ENCODE data around the gene SPATA3.
A peak's percentile ranks its signal among the peaks of the same experiment; 100 is the strongest.
"Not testable (repeated sequence)": the region's sequence is repeated elsewhere in the genome, so short reads cannot be mapped to it uniquely, and the experiment has no call there.

The SPATA3 gene

DNA sequence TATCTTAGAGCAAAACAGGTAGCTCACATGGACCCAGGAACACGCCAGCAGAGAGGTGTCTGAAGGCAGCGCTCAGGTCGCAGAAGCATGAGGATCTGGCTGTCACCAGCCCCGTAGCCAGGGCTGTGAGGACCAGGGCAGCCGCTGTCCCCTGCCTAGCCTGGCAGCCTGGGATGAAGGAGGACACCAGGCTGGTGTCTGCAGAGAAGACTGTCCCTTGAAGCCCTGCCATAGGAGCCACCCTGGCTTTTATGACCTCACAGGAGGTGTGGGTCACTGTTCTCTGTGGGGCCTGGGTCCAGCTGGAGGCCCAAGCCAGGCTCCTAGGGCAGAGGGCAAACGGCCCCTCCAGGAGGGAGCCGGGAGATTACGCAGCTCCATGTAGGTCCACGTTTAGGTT lies at the start of gene SPATA3:
TSS of gene SPATA3 (plus strand) at position 301 of the 400 bp plus-strand sequence. CDS start 113 bp downstream, outside the sequence.
- DNase-seq, result no peak

DNA sequence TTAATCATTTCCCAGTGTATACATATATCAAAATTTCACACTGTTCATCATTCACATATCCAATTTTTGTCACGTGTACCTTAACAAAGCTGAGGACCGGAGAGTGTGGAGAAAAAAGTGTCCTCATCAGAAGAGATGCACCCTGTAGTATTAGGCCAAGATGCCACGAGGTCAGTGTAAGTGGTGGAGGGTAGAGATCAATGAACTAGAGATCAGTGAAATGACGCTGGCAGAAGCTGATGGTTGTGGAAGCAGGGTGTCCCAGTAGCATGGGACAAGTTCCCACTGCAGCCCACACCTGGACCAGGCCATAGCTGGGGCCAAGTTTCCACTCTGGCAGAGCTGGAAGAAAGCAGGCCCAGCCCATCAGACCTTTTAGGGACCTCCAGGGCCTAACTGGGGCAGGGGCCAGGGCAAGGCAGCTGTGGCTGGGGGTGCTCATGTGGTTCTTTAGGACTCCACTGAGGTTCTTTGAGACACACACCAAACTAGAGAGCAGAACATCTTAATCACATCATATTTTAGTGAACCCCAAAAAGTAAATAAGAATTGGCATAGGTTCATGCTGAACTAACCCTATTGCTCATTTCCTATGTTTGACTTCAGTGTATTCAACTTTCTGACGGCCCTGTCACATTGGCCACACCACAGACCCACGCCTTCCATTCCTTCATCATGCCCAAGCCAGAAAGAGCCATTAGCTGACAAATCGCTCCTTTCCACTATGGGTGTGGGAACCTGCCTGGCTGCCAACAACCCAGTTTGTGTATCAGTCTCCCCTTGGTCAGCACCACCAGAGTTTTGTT lies 49.3 kb upstream of the SPATA3 start:
- no peak for DNase-seq

DNA sequence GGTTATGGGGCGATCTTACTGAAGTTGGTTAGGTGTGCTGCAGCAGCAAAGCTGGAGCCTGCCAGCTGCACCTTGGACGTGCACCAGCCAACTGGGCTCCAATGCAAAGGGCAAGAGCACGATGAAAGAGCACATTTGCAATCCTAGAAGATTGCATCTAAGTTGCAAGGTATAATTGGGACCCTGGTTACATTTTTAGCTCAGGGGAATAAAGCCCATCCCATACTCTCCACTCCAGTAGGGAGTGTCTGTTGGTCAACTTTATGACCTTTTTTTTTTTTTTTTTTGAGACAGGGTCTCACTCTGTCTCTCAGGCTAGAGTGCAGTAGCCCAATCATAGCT lies 48.7 kb upstream of the SPATA3 start:
- no peak for DNase-seq

DNA sequence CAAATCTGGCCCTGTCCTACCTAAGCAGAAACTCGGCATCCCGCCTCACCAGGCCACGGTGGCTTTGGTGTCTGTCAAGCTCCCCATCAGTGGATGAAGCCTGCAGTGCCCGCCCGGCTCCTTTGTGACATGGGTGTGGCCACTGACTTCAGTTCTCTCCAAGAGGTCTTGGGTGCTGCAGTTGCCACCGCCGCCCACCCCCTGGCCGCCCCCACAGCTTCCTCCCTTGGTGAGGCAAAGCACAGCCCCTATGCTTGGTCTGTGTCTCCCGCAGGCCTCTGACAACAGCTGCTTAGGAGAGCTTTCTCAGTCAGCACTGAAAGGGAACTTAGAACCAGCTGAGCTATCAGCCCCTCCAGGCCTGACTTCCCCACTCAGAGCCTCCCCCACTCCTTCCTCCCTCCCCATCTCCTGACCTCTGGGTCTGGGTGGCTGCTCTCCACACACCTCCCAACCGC lies 48.0 kb upstream of the SPATA3 start:
- no peak for DNase-seq

DNA sequence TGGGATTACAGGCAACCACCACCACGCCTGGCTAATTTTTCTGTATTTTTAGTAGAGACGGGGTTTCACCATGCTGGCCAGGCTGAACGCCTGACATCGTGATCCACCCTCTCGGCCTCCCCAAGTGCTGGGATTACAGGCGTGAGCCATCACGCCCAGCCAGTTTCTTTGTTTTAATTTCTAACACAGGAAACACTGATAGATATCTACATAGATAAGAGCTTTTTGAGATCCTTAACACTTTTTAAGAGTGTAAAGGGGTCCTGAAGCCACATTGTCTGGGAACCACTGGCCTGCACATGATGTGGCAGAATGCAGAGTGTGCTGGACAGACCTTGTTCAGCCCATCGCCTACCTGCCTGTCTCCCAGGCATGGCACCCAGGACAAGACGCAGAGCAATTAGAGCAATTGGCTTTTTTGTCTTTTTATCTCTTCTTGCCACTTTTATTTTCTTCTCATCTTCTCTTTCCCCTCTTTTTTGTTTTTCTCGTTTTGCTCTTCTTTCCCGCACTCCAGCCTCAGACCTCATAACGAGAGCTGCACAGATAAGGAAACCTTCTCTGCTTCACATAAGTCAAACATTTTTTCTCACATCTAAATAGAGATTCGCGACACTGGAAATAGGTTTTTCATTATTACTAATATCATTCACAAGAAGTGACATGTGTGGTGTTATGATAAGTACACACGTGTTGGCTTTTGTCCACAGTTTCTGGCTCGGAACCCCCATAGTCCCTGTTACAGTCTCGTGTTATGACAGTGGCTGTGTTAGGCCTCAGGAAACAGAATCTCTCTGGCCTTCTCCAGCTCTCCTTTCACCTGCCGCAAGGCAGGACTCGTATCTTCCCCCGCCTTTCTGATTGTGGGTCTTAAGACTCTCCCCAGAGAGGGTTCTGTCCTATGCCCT lies 45.7 kb upstream of the SPATA3 start:
- no peak for DNase-seq

DNA sequence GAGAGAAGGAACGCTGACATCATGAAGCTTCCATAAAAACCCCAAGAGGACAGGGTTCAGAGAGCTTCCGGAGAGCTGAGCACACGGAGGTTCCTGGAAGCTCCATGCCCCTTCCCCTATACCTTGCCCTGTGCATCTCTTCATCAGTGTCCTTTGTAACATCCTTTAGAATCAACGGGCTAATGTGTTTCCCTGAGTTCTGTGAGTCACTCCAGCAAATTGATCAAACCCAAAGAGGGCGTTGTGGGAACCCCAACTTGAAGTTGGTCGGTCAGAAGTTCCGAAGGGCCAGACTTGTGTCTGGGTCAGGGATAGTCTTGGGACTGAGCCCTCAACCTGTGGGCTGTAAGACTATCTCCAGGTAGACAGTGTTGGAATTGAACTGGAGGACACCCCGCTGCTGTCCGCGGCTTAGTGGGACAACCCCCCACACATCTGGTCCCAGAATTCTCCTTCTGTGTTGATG lies 45.0 kb upstream of the SPATA3 start:
- DNase-seq, result no peak

DNA sequence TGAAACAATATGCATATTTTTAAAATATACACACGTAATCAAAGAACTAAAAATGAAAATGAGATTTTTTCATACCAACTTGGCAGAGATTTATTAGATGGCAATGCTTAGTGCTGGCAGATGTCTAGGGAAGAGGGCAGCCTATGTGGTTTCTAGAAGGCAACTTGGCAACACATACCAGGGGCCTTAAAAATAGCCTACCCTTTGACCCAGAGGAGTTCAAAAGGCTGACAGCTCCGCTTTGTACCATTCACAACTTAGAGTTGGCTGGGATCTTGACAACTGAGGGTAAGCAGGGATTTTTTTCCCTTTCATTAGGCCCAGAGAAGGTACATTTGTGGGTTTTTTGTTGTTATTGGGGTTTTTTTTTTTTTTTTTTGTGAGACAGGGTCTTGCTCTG lies 44.5 kb upstream of the SPATA3 start:
- DNase-seq, result no peak

DNA sequence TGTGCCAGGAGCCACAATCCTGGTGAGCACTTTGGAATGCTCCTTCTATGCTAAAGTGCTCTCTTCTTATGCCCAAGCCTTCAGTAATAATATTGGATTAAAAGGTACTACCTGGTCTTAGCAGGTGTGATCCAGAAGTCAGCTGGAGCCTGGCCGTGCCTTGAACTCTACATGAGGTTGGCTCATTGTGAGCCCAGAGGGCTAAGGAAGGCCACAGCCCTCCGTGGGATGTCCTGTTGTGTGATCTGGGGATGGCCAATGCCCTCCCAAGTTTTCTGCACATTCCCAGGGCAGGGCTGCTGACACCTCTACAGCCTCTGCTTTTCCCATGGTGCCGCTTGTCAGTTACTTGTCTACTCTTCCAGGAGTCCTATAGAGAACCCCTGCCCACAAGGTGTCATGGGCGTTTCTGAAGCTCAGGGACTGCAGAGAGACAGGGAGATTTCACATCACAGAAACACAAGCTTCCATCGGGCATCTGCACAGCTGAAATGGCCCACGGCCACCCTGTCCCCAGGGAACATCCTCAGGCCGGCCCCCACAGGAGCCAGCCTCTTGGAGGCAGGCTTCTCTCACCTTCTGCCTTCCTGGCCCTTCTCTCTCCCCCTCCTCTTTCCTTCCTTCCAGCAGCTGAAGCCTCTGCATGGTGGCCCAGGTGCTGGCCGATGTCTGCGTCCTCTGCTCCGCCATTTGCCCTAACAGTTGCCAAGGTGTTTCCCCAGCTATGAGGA lies 43.5 kb upstream of the SPATA3 start:
- DNase-seq, result no peak

DNA sequence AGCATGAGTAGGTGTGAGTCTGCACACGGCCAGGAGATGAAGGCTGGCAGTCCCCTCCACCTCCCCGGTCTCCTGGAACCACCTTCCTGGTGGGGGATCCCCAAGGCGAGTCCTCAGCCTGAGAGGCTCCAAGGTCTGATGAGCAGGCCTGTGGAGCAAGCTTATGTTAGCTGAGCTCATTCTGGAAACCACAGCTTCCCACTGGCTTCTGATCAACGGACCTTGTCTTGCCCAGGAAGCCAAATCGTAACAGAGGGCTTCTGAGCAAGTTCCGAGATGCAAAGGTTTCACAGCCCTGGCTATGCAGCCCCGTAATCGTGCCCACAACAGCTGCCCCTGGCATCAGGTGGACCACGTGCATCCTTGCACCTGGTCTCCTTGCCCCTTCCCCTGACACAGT lies 42.1 kb upstream of the SPATA3 start:
- DNase-seq, result no peak

DNA sequence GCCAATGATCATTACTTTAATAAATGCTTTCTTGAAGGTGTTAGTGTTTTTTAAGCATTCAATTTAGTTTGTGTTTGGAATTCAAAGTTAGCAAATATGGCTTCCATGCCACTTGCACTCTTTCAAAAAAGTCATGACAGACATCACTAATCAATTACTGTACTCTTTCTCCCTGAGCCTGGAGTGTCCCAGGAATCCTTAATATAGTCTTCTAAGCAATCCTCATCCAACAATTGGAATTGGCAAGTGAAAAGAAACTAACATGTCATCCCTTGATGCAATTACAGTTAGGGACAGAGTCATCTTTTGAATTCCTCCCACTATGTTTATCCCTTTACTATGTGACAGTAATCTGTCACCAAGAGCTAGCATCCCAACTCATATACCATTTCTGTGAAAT lies 41.2 kb upstream of the SPATA3 start:
- DNase-seq, result no peak

DNA sequence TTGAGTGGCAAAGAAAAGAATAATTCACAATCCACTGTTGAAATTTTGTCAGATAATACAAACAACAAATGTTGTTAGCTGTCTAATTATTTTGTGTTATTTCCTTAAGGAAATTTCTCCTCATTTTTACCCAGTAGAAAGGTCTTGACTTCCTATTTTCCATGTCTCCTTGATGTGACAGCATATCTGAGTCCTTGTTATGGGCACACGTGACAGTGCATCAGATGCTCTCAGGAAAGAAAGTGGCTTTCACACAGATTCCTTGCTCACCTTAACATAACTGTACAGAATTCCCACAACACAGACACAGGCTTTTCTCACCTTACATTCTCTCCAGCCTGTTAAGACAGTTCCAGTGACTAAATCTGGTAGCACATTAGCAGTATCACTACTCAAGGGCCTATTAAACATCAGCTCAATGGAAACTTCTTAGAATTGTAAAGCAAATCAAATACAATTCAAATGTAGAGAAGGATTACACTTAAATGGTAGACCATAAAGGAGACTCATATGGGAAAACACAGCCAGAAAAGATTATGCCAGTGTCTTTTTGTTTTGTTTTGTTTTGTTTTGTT lies 40.7 kb upstream of the SPATA3 start:
- DNase-seq, result no peak

DNA sequence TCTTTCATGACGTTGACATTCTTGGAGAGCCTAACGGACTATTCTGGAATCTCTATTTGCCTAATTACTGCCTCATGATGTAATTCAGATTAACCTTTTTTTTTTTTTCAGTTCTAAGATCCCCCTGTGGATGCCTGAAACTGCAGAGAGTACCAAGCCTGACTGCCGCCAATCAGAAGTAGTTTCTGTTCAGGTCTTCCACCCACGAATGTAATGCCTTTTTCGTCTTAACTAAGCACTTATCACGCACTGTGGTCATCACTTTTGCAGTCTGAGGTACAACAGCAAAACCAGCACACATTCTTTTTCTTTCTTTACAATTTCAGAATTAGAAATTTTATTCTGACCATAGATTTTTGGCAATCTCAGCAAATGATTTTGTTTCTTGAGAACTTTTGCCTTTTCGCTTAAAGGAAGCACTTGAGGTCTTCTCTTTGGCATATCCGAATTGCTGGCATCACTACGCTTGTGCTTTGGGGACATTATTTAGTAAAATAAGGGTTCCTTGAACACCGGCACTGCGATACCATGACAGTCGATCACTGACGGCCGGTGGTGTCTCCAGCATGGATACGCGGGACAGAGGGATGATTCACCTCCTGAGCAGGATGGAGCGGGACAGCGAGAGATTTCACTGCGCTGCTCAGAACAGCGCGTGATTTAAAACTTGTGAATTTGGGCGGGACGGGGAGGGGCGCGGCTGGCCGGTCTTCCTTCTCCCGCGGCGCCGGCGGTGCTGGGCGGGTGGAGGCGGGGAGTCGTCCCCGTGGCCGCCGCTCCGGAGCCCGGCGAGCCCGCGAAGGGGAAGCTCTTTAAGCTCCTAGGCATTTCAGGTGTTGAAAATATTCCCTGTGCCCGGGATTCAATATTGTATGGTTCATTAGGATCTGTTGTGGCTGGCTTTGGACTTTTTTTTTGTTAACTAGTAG lies 38.8 kb upstream of the SPATA3 start:
- DNase-seq, result peak; percentile 12

DNA sequence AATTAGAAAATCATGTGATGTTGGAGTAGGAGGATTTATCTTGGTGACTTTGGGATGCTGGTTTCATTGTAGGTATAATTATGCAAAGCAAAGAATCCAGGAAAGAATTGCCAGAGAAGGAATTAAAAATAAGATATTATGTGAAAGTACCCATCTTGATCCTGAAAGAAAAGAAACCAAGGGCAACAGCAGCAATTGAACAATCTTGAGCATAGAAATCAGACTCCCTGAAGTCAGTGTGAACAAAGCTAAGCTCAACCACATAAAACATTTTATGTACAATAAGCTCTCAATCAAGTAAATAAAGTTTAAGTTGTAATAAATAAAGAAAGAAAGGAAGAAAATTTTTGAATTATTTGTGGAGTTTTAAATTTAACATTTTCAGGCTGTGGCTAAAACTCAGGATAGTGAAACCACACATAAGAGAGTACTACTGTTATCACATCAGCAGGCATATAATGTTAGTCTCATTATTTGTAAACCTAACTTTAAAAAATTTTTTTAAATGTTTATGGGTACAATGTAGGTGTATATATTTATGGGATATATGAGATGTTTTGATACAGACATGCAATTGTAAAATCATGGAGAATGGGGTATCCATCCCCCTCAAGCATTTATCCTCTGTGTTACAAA lies 38.0 kb upstream of the SPATA3 start:
- DNase-seq, result no peak

DNA sequence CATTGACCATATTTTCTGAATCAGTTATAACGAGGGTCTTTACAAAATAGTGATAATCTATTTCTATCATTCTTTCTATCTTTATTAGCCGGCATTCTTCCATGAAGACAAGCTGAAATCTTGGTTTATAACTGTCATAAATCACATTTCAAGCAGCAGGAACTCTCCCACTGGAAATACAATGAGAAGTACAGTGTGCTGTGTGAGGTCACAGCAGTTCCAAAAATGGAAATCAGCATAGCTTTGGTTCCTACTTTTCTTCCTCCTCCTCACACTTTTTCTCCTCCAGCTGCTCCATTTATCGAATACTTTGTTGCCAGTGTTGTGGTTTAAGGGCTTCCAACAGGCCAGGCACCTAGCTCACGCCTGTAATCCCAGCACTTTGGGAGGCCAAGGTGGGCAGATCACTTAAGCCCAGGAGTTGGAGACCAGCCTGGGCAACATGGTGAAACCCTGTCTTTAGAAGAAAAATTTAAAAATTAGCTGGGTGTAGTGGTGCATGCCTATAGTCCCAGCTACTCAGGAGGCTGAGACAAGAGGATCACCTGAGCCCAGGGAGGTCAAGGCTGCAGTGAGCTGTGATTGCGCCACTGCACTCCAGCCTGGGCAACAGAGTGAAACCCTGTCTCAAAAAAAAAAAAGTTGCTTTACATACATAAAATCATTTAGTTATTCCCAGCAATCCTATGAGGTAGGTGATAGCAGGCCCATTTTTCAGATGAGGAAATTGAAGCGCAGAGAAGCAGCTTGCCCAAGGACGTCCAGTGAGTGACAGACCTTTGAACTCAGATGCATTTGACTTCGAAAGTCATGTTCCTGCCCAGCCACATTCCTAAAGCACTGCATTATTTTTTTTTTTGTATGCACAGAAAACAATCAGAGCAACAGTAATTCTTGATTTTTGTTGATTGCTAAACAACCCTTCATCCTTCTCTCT lies 36.8 kb upstream of the SPATA3 start:
- no peak for DNase-seq

DNA sequence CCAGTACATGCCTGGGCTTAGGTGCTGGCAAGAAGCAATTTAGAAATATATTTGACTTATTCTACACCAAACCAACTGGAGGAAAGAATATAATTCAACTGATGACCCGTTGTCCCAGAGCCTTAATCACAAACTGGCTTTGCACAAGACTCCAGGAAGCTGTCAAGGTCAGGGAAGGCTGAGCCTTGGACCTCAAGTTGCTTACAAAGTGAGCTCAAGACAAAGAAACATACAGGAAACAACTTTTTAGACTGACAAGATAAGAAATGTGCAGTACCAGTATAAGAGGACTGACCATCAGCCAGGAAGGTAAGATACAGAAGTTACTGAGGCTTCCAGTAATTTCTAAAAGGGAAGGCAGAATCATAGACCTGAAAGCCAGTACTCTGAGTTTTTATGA lies 35.9 kb upstream of the SPATA3 start:
- DNase-seq, result no peak

DNA sequence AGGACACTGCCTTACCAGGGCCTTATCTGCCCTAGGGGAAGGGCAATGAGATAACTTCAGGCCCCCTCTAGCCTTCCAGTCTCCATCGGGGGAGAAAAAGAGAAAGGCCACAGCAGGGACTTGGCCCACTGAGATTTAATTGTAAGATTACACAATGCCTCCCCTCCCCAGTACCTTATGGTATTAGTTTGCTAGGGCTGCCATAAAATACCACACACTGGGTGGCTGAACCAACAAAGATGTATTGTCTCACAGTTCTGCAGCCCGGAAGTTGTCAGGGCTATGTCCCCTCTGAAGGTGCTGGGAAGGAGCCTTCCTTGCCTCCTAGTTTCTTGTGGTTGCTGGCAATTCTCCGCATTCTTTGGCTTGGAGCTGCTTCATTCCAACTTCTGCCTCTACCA lies 34.8 kb upstream of the SPATA3 start:
- no peak for DNase-seq

DNA sequence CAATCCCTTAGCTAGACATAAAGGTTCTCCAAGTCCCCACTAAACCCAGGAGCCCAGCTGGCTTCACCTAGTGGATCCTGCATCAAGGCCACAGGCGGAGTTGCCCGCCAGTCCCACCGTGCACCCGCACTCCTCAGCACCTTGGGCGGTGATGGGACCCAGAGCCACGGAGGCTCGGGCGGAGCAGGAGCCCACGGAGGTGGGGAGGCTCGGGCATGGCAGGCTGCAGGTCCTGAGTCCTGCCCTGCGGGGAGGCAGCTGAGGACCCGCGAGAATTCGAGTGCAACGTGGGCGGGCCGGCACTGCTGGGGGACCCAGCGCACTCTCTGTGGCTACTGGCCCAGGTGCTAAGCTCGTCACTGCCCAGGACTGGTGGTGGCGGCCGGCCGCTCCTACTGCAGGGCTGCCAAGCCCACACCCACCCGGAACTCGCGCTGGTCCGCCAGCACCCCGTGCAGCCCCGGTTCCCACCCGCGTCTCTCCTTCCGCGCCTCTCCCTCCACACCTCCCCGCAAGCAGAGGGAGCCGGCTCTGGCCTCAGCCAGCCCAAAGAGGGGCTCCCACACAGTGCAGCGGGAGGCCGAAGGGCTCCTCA lies 31.7 kb upstream of the SPATA3 start:
- no peak for DNase-seq

DNA sequence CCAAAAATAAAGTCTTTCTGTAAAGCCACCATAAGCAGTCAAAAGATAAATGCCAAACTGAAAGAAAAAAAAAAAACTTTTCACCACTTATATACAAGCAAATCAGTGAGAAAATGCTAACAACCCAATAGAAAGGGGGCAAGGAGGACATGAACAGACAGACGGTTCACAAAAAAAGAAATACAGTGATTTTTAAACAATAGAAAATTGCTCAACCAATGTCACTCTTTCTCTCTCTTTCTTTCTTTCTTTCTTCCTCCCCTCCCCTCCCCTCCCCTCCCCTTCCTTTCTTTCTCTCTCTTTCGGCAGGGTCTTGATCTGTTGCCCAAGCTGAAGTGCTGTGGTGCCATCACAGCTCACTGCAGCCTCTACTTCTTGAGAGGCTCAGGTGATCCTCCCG lies 28.8 kb upstream of the SPATA3 start:
- DNase-seq, result no peak

DNA sequence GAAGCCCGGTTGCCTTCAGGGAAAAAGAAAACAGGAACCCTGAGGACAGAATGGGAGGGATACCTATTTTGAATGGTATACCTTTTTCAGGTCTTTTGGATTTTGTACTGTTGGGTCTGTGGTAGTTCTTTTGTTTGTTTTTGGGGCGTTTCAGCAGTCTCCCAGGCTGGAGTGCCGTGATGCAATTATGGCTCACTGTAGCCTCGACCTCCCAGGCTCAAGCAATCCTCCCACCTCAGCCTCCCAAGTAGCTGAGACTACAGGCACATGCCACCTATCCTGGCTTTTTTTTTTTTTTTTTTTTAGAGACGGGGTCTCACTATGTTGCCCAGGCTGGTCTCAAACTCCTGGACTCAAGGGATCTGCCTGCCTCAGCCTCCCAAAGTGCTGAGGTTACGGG lies 27.6 kb upstream of the SPATA3 start:
- not testable (repeated sequence) for DNase-seq
